ENCODE measurements around the gene MYBPC3.

- TF ChIP-seq CTCF (IDR thresholded peaks at IDR 0.05) (no peak), POLR2AphosphoS5 (IDR thresholded peaks at IDR 0.05) (no peak), POLR2A (IDR thresholded peaks at IDR 0.05) (no peak)
Observed at GRCh38 chr11:47305734-47306483, 46.6 kb downstream of the MYBPC3 start.
